HepG2 (cell line): ENCODE results near the gene NCOA3. TPM values are rescaled to one million over a fixed set of nuclear protein-coding genes. Genes with fewer than 3 reads are reported as not detected.

Experiments
- ATAC-seq: fragments of 200-7000 bp; cut with Tn5 transposase; 3 replicates; pipeline ENCODE4 v1.9.1; 2020; ENCODE audit warnings: mild to moderate bottlenecking, moderate library complexity
- BruUV-seq: library from RNA; stranded (reverse); fragments of 400-500 nt; replicated peaks from 2 replicates; lab custom pipeline; 2021; lab: Mats Ljungman, UMichigan
- CTCF ChIA-PET: fragments of 300-600 bp; formaldehyde crosslinking; extraction: SDS; loops from one replicate; lab custom pipeline; 2021; ENCODE audit warnings: low total read pairs, inconsistent platforms, low intra/inter-chr PET ratio; lab: Yijun Ruan, JAX
- POLR2A ChIA-PET: fragments of 350-600 bp; sonication (Branson Sonifier 250); formaldehyde crosslinking; loops from one replicate; lab custom pipeline; 2020; ENCODE audit warnings: antibody characterized with exemption, inconsistent platforms; lab: Yijun Ruan, JAX
- DNase-seq: peaks from one replicate; pipeline ENCODE4 v3.0.0-alpha.2; 2015; ENCODE audit warnings: low spot score
- FAIRE-seq: peaks from 3 replicates; lab custom pipeline; 2011; peaks lifted over from hg19 to GRCh38; lab: Jason Lieb, UNC
- H2AFZ ChIP-seq: one replicate; pipeline ENCODE4 v1.6.1; 2011; ENCODE audit warnings: low read length, inconsistent platforms
- H3K27ac ChIP-seq: fragments of 300-600 bp; 3 replicates; pipeline ENCODE4 v1.8.0; 2011; ENCODE audit warnings: mixed run types, mild to moderate bottlenecking, mixed read lengths, low read length, inconsistent platforms; ENCODE audit not compliant: insufficient read depth; ENCODE audit errors: extremely low read length
- H3K27me3 ChIP-seq, 2 experiments: fragments of 200-600 bp in 1 of 2; 2 replicates in 1 of 2; 3 replicates in 1 of 2; pipeline versions ENCODE4 v1.6.0 to v1.8.0; 2011; ENCODE audit warnings: low read length in 2 of 2, mild to moderate bottlenecking in 2 of 2, moderate library complexity in 2 of 2, inconsistent platforms in 1 of 2; ENCODE audit not compliant: insufficient read depth in 2 of 2, control insufficient read depth in 1 of 2
- H3K36me3 ChIP-seq, 2 experiments: fragments of 200-600 bp in 1 of 2; replicated peaks in 1 of 2; 2 replicates in 1 of 2; 3 replicates in 1 of 2; pipeline versions ENCODE4 v1.5.1 to v1.8.0; 2011; ENCODE audit warnings: low read length in 2 of 2, inconsistent platforms in 1 of 2; ENCODE audit not compliant: insufficient read depth in 2 of 2, control insufficient read depth in 1 of 2
- H3K4me1 ChIP-seq: 2 replicates; pipeline ENCODE4 v1.5.1; 2012; ENCODE audit warnings: low read length, inconsistent platforms; ENCODE audit not compliant: insufficient read depth
- H3K4me2 ChIP-seq: 2 replicates; pipeline ENCODE4 v1.6.0; 2011; ENCODE audit warnings: low read depth, low read length, inconsistent platforms
- H3K4me3 ChIP-seq, 3 experiments: fragments of 200-600 bp in 1 of 3; sonication (generic), shearing (Covaris generic) in 1 of 3; replicated peaks in 1 of 3; 2 replicates each; pipeline ENCODE4 v1.5.1; 2011 to 2016; ENCODE audit warnings: low read length in 3 of 3, inconsistent platforms in 2 of 3, low read depth in 2 of 3, mild to moderate bottlenecking in 2 of 3, control low read depth in 1 of 3, mixed read lengths in 1 of 3; ENCODE audit not compliant: insufficient read depth in 1 of 3
- H3K79me2 ChIP-seq: one replicate; pipeline ENCODE4 v1.6.1; 2011; ENCODE audit warnings: low read length, inconsistent platforms; ENCODE audit not compliant: insufficient read depth
- H3K9ac ChIP-seq: 2 replicates; pipeline ENCODE4 v1.6.0; 2011; ENCODE audit warnings: mild to moderate bottlenecking, low read depth, low read length, inconsistent platforms; ENCODE audit not compliant: insufficient read depth
- H3K9me3 ChIP-seq: 2 replicates; pipeline ENCODE4 v1.5.1; 2012; ENCODE audit warnings: mild to moderate bottlenecking, low read length
- H4K20me1 ChIP-seq: 2 replicates; pipeline ENCODE4 v1.6.0; 2011; ENCODE audit warnings: inconsistent platforms, mild to moderate bottlenecking, low read length, moderate library complexity; ENCODE audit not compliant: insufficient read depth
- BHLHE40 ChIP-seq: IDR thresholded peaks from 2 replicates; pipeline ENCODE4 v1.6.1; 2011; ENCODE audit warnings: low read length, improper control_type of control experiment
- DPF2 ChIP-seq: sonication (generic); formaldehyde crosslinking; IDR thresholded peaks from 2 replicates; pipeline ENCODE4 v1.4.0; 2020; ENCODE audit warnings: mild to moderate bottlenecking, low read depth, missing genetic modification reagents, borderline replicate concordance
- EEA1 ChIP-seq: sonication (generic); formaldehyde crosslinking; IDR thresholded peaks from 2 replicates; pipeline ENCODE4 v1.5.1; 2020; ENCODE audit warnings: mild to moderate bottlenecking, missing genetic modification reagents, borderline replicate concordance
- FOXC1 ChIP-seq: sonication (generic); formaldehyde crosslinking; IDR thresholded peaks from 2 replicates; pipeline ENCODE4 v1.8.0; 2022; ENCODE audit warnings: mild to moderate bottlenecking, missing genetic modification reagents, borderline replicate concordance
- FOXP1 ChIP-seq, 2 experiments: fragments of 450-650 bp in 1 of 2; IDR thresholded peaks; 2 replicates each; pipeline ENCODE4 v1.6.1; 2017 to 2018; ENCODE audit warnings: antibody characterized with exemption in 1 of 2
- GLI4 ChIP-seq: sonication (generic); formaldehyde crosslinking; IDR thresholded peaks from 2 replicates; pipeline ENCODE4 v1.5.1; 2020; ENCODE audit warnings: missing genetic modification reagents, mild to moderate bottlenecking, moderate library complexity, borderline replicate concordance
- KLF16 ChIP-seq, 2 experiments: sonication (generic) in 1 of 2; formaldehyde crosslinking in 1 of 2; IDR thresholded peaks; 2 replicates each; pipeline versions ENCODE4 v1.6.1 to v1.8.0; 2016 to 2023; ENCODE audit warnings: missing genetic modification reagents in 2 of 2, missing compliant biosample characterization in 1 of 2
- NCOA1 ChIP-seq: sonication (generic); formaldehyde crosslinking; IDR thresholded peaks from 2 replicates; pipeline ENCODE4 v1.9.0; 2021; ENCODE audit warnings: missing genetic modification reagents
- TRIM24 ChIP-seq: sonication (generic); formaldehyde crosslinking; IDR thresholded peaks from 2 replicates; pipeline ENCODE4 v1.8.0; 2022; ENCODE audit warnings: mild to moderate bottlenecking, missing genetic modification reagents
- ZNF256 ChIP-seq: sonication (generic); formaldehyde crosslinking; conservative IDR thresholded peaks from 2 replicates; pipeline ENCODE4 v1.4.0; 2020; ENCODE audit warnings: missing genetic modification reagents
- ZNF577 ChIP-seq: sonication (generic); formaldehyde crosslinking; IDR thresholded peaks from 2 replicates; pipeline ENCODE4 v1.4.0; 2020; ENCODE audit warnings: mild to moderate bottlenecking, low read depth, missing genetic modification reagents, borderline replicate concordance
- ZNF761 ChIP-seq: sonication (generic); formaldehyde crosslinking; conservative IDR thresholded peaks from 2 replicates; pipeline ENCODE4 v1.4.0; 2020; ENCODE audit warnings: mild to moderate bottlenecking, missing genetic modification reagents
- ZNF879 ChIP-seq: sonication (generic); formaldehyde crosslinking; IDR thresholded peaks from 2 replicates; pipeline ENCODE4 v1.8.1; 2023; ENCODE audit warnings: missing genetic modification reagents
- WGBS: methylation state at CpG from one replicate; pipeline ENCODE4 v1.1.6; 2017; ENCODE audit warnings: low lambda C conversion rate; 5-methylcytosine and 5-hydroxymethylcytosine counted together
- in situ Hi-C: cut with HindIII; loops from 2 replicates; pipeline ENCODE4 v1.10.0; 2017; ENCODE audit warnings: low pct_unique_long_range_greater_than_20kb; ENCODE audit not compliant: extremely low pct_ligation_motif_present
- intact Hi-C: fragments of 100-400 bp; cut with micrococcal nuclease; formaldehyde crosslinking; loops from one replicate; pipeline ENCODE4 v1.10.0; 2022; ENCODE audit not compliant: unreplicated experiment
- polyA plus RNA-seq, 8 experiments: library from polyadenylated mRNA; depleted of rRNA in 3 of 8; stranded (reverse) in 7 of 8; unstranded in 1 of 8; fragments of >200 nt; fragmentation: Illumina TruSeq in 4 of 8; extraction: Trizol in 4 of 8; gene quantifications; 2 replicates each; pipeline versions ENCODE4 v1.2.1 to v1.2.3, GENCODE V29; 2011 to 2016; ENCODE audit warnings: low read depth in 4 of 8, missing spikeins in 1 of 8, mixed read lengths in 1 of 8; ENCODE audit not compliant: insufficient read depth in 1 of 8
- total RNA-seq, 5 experiments: library from RNA; depleted of rRNA; stranded (reverse); fragments of >200 nt; fragmentation: Illumina TruSeq; extraction: Trizol; gene quantifications; 2 replicates each; pipeline ENCODE4 v1.2.3, GENCODE V29; 2016; ENCODE audit warnings: low read depth in 1 of 5
- TF ChIP-seq, protein P1 (sequence below): conservative IDR thresholded peaks from 2 replicates; pipeline ENCODE4 v1.6.1; 2018; ENCODE audit warnings: missing genetic modification reagents
- TF ChIP-seq, protein P2 (sequence below): sonication (generic); IDR thresholded peaks from 2 replicates; pipeline ENCODE4 v1.6.1; 2016; ENCODE audit warnings: low read depth, borderline replicate concordance
- TF ChIP-seq, protein P3 (sequence below): IDR thresholded peaks from 2 replicates; pipeline ENCODE4 v1.6.1; 2016

NCOA3 gene
- total and polyA plus RNA-seq, 2 of the 13 experiments (the other 11 are each of a cell fraction or from before 2014, with no cell fraction given), result 35.0 to 56.8 TPM

DNA sequence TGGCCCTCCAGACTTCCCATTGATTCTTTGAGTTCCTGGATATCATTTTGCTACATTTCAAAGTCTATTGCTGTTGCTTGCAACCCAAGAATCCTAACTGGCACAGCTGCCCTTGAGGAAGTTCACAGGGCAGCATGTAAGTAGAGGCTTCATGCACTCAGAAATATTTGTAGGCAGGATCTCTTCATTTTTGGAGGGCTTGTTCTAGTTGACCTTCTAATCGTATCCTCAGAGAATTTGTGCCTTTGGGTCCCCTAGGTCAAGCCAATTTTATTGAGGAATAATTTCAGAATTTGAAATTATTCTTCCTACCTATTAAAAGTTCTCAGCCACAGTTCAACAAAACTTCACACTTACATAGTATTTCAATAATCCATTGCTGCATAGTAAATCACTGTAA is 5.6 kb upstream of the NCOA3 start:
- Histone ChIP-seq H3K4me2 (no peak overlapping the region), H3K36me3 (no peaks in the 10 kb centered on the region), H3K4me3 (no peak overlapping the region), H3K4me1 (peaks cover 59% of the 10 kb centered on the region), H3K9ac (no peak overlapping the region), H4K20me1 (no peaks in the 10 kb centered on the region), H2AFZ (no peak overlapping the region), H3K27me3 (no peaks in the 10 kb centered on the region), H3K27ac (no peak overlapping the region), H3K9me3 (no peaks in the 10 kb centered on the region), H3K79me2 (peaks cover 9% of the 10 kb centered on the region)
- ATAC-seq (no peak), DNase-seq (no peak), FAIRE-seq (no peak)
- POLR2A ChIA-PET, result no interaction called here
- in situ Hi-C loops (no loop called here), intact Hi-C loops (no loop called here)
- CTCF ChIA-PET, result no interaction called here
- BruUV-seq, result no TSS peak
- WGBS, result 97% methylated on average over 1 of the region's 1 CpG
- TF ChIP-seq ZNF761 (CRISPR knock-in tag), result no peak
- TF ChIP-seq ZNF879 (CRISPR knock-in tag), result no peak
- TF ChIP-seq ZNF256 (CRISPR knock-in tag), result no peak
- no peak for TF ChIP-seq FOXC1
- no peak for TF ChIP-seq TRIM24 (CRISPR knock-in tag)
- no peak for TF ChIP-seq ZNF577 (CRISPR knock-in tag)
- TF ChIP-seq, protein P1, sequence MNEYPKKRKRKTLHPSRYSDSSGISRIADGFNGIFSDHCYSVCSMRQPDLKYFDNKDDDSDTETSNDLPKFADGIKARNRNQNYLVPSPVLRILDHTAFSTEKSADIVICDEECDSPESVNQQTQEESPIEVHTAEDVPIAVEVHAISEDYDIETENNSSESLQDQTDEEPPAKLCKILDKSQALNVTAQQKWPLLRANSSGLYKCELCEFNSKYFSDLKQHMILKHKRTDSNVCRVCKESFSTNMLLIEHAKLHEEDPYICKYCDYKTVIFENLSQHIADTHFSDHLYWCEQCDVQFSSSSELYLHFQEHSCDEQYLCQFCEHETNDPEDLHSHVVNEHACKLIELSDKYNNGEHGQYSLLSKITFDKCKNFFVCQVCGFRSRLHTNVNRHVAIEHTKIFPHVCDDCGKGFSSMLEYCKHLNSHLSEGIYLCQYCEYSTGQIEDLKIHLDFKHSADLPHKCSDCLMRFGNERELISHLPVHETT, result no peak
- TF ChIP-seq, protein P2, sequence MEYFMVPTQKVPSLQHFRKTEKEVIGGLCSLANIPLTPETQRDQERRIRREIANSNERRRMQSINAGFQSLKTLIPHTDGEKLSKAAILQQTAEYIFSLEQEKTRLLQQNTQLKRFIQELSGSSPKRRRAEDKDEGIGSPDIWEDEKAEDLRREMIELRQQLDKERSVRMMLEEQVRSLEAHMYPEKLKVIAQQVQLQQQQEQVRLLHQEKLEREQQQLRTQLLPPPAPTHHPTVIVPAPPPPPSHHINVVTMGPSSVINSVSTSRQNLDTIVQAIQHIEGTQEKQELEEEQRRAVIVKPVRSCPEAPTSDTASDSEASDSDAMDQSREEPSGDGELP, result no peak
- no peak for TF ChIP-seq GLI4 (CRISPR knock-in tag)
- no peak for TF ChIP-seq NCOA1 (CRISPR knock-in tag)
- TF ChIP-seq KLF16 (CRISPR knock-in tag; IDR thresholded peaks at IDR 0.05), result no peak
- TF ChIP-seq, protein P3, sequence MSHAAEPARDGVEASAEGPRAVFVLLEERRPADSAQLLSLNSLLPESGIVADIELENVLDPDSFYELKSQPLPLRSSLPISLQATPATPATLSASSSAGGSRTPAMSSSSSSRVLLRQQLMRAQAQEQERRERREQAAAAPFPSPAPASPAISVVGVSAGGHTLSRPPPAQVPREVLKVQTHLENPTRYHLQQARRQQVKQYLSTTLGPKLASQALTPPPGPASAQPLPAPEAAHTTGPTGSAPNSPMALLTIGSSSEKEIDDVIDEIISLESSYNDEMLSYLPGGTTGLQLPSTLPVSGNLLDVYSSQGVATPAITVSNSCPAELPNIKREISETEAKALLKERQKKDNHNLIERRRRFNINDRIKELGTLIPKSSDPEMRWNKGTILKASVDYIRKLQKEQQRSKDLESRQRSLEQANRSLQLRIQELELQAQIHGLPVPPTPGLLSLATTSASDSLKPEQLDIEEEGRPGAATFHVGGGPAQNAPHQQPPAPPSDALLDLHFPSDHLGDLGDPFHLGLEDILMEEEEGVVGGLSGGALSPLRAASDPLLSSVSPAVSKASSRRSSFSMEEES (CRISPR knock-in tag), result no peak
- no peak for TF ChIP-seq DPF2
- no peak for TF ChIP-seq EEA1 (CRISPR knock-in tag)
- no peak for TF ChIP-seq FOXP1 (IDR thresholded peaks at IDR 0.05)
- no peak for TF ChIP-seq FOXP1 (CRISPR knock-in tag; IDR thresholded peaks at IDR 0.05)
- TF ChIP-seq BHLHE40, result no peak
